ENCODE results near the gene SIX4. TPM values are rescaled to one million over a fixed set of nuclear protein-coding genes. Genes with fewer than 3 reads are reported as not detected.
"Not testable (repeated sequence)": the region's sequence is repeated elsewhere in the genome, so short reads cannot be mapped to it uniquely, and the experiment has no call there.

SIX4 gene
- total RNA-seq, 1 donor = 0.10 TPM

- Histone ChIP-seq H3K4me1 (ENCODE audit: insufficient read depth, low read length) (peaks cover 12% of the 10 kb centered on the region), H3K9me3 (ENCODE audit: low read depth, low read length) (no peaks in the 10 kb centered on the region), H3K27me3 (ENCODE audit: insufficient read depth, low read length) (peaks cover 26% of the 10 kb centered on the region), H3K4me3 (ENCODE audit: low read length) (peak within 1 kb of the TSS; percentile 88)
Measured at GRCh38 chr14:60734465-60735242, 10.5 kb upstream of the SIX4 start, which contains the start of gene MNAT1. TSS of gene MNAT1 (plus strand) at chr14:60734761. CDS start at chr14:60734863, 102 bp downstream.

- Histone ChIP-seq H3K4me3 (ENCODE audit: low read length) (no peak overlapping the region), H3K9me3 (ENCODE audit: low read depth, low read length) (no peaks in the 10 kb centered on the region), H3K27me3 (ENCODE audit: insufficient read depth, low read length) (peaks cover 41% of the 10 kb centered on the region), H3K4me1 (ENCODE audit: insufficient read depth, low read length) (peaks cover 12% of the 10 kb centered on the region)
Measured at GRCh38 chr14:60732840-60733483, 8.8 kb upstream of the SIX4 start.

- H3K4me3 ChIP-seq (ENCODE audit: low read length); H3K9me3 ChIP-seq (ENCODE audit: low read depth, low read length): not testable (repeated sequence)
- H3K4me1 ChIP-seq (ENCODE audit: insufficient read depth, low read length) = peaks cover 12% of the 10 kb centered on the region
- peaks cover 57% of the 10 kb centered on the region for H3K27me3 ChIP-seq (ENCODE audit: insufficient read depth, low read length)
Measured at GRCh38 chr14:60731291-60731690, 7.1 kb upstream of the SIX4 start.

- peaks cover 90% of the 10 kb centered on the region for H3K27me3 ChIP-seq (ENCODE audit: insufficient read depth, low read length)
- H3K9me3 ChIP-seq (ENCODE audit: low read depth, low read length) = no peaks in the 10 kb centered on the region
- H3K4me3 ChIP-seq (ENCODE audit: low read length) = peak overlapping the region; percentile 24
- peaks cover 27% of the 10 kb centered on the region for H3K4me1 ChIP-seq (ENCODE audit: insufficient read depth, low read length)
Measured at GRCh38 chr14:60723116-60723906, 840 bp downstream of the SIX4 start.

GRCh38 chr14:60722357-60723115 is 1.6 kb downstream of the SIX4 start:
- Histone ChIP-seq H3K9me3 (ENCODE audit: low read depth, low read length) (no peaks in the 10 kb centered on the region), H3K4me3 (ENCODE audit: low read length) (no peak overlapping the region), H3K4me1 (ENCODE audit: insufficient read depth, low read length) (peaks cover 27% of the 10 kb centered on the region), H3K27me3 (ENCODE audit: insufficient read depth, low read length) (peaks cover 87% of the 10 kb centered on the region)

- Histone ChIP-seq H3K9me3 (ENCODE audit: low read depth, low read length) (no peaks in the 10 kb centered on the region), H3K4me1 (ENCODE audit: insufficient read depth, low read length) (peaks cover 27% of the 10 kb centered on the region), H3K27me3 (ENCODE audit: insufficient read depth, low read length) (peaks cover 85% of the 10 kb centered on the region), H3K4me3 (ENCODE audit: low read length) (no peak overlapping the region)
Measured at GRCh38 chr14:60722107-60722356, 2.1 kb downstream of the SIX4 start.

- H3K4me1 ChIP-seq (ENCODE audit: insufficient read depth, low read length) = peaks cover 27% of the 10 kb centered on the region
- peaks cover 86% of the 10 kb centered on the region for H3K27me3 ChIP-seq (ENCODE audit: insufficient read depth, low read length)
- no peak overlapping the region for H3K4me3 ChIP-seq (ENCODE audit: low read length)
- no peaks in the 10 kb centered on the region for H3K9me3 ChIP-seq (ENCODE audit: low read depth, low read length)
Measured at GRCh38 chr14:60721326-60722106, 2.6 kb downstream of the SIX4 start.

- peaks cover 80% of the 10 kb centered on the region for H3K27me3 ChIP-seq (ENCODE audit: insufficient read depth, low read length)
Measured at GRCh38 chr14:60720962-60721325, 3.2 kb downstream of the SIX4 start.

GRCh38 chr14:60720391-60720790 is 3.8 kb downstream of the SIX4 start:
- Histone ChIP-seq H3K4me3 (ENCODE audit: low read length) (no peak overlapping the region), H3K4me1 (ENCODE audit: insufficient read depth, low read length) (peaks cover 27% of the 10 kb centered on the region), H3K27me3 (ENCODE audit: insufficient read depth, low read length) (peaks cover 76% of the 10 kb centered on the region), H3K9me3 (ENCODE audit: low read depth, low read length) (no peaks in the 10 kb centered on the region)

More at GRCh38 chr14:60720962-60721325, 3.2 kb downstream of the SIX4 start:
- Histone ChIP-seq H3K9me3 (ENCODE audit: low read depth, low read length) (no peaks in the 10 kb centered on the region), H3K4me1 (ENCODE audit: insufficient read depth, low read length) (peaks cover 27% of the 10 kb centered on the region), H3K4me3 (ENCODE audit: low read length) (no peak overlapping the region)

- Histone ChIP-seq H3K4me1 (ENCODE audit: insufficient read depth, low read length) (no peaks in the 10 kb centered on the region), H3K27me3 (ENCODE audit: insufficient read depth, low read length) (peaks cover 48% of the 10 kb centered on the region), H3K9me3 (ENCODE audit: low read depth, low read length) (no peaks in the 10 kb centered on the region), H3K4me3 (ENCODE audit: low read length) (no peak overlapping the region)
Measured at GRCh38 chr14:60713513-60713912, 10.6 kb downstream of the SIX4 start.

- peaks cover 39% of the 10 kb centered on the region for H3K27me3 ChIP-seq (ENCODE audit: insufficient read depth, low read length)
- H3K9me3 ChIP-seq (ENCODE audit: low read depth, low read length) = no peaks in the 10 kb centered on the region
- H3K4me3 ChIP-seq (ENCODE audit: low read length) = no peak overlapping the region
- no peaks in the 10 kb centered on the region for H3K4me1 ChIP-seq (ENCODE audit: insufficient read depth, low read length)
Measured at GRCh38 chr14:60710494-60710893, 13.7 kb downstream of the SIX4 start.

- H3K9me3 ChIP-seq (ENCODE audit: low read depth, low read length) = no peaks in the 10 kb centered on the region
- peaks cover 26% of the 10 kb centered on the region for H3K27me3 ChIP-seq (ENCODE audit: insufficient read depth, low read length)
- H3K4me1 ChIP-seq (ENCODE audit: insufficient read depth, low read length) = no peaks in the 10 kb centered on the region
- H3K4me3 ChIP-seq (ENCODE audit: low read length) = no peak overlapping the region
Measured at GRCh38 chr14:60707858-60708257, 16.3 kb downstream of the SIX4 start.

- Histone ChIP-seq H3K4me3 (ENCODE audit: low read length) (no peak overlapping the region), H3K27me3 (ENCODE audit: insufficient read depth, low read length) (peaks cover 17% of the 10 kb centered on the region), H3K9me3 (ENCODE audit: low read depth, low read length) (peaks cover 8% of the 10 kb centered on the region), H3K4me1 (ENCODE audit: insufficient read depth, low read length) (no peaks in the 10 kb centered on the region)
Measured at GRCh38 chr14:60705100-60705499, 19.1 kb downstream of the SIX4 start.

GRCh38 chr14:60700598-60700997 is 23.6 kb downstream of the SIX4 start:
- peaks cover 11% of the 10 kb centered on the region for H3K9me3 ChIP-seq (ENCODE audit: low read depth, low read length)
- peaks cover 3% of the 10 kb centered on the region for H3K27me3 ChIP-seq (ENCODE audit: insufficient read depth, low read length)
- no peaks in the 10 kb centered on the region for H3K4me1 ChIP-seq (ENCODE audit: insufficient read depth, low read length)
- no peak overlapping the region for H3K4me3 ChIP-seq (ENCODE audit: low read length)
